Suprapubic skin (tissue), 4 donors: ENCODE measurements around the gene OR1L6. TPM values are rescaled to one million over a fixed set of nuclear protein-coding genes. Genes with fewer than 3 reads are reported as not detected.

Experiments used
- DNase-seq, 2 donors: peaks; one replicate each; pipeline ENCODE4 v3.0.0-alpha.2; 2019; ENCODE audit warnings: low spot score in 2 of 2
- H3K27ac ChIP-seq: fragments of 200-600 bp; sonication (generic); one replicate; pipeline ENCODE4 v1.5.1; 2019
- H3K27me3 ChIP-seq: fragments of 200-600 bp; sonication (generic); one replicate; pipeline ENCODE4 v1.5.1; 2019
- H3K36me3 ChIP-seq: fragments of 200-600 bp; sonication (generic); one replicate; pipeline ENCODE4 v1.5.1; 2019
- H3K4me1 ChIP-seq: fragments of 200-600 bp; sonication (generic); one replicate; pipeline ENCODE4 v1.5.1; 2019
- H3K4me3 ChIP-seq: fragments of 200-600 bp; sonication (generic); one replicate; pipeline ENCODE4 v1.5.1; 2019; ENCODE audit warnings: mild to moderate bottlenecking
- H3K9me3 ChIP-seq: fragments of 200-600 bp; sonication (generic); one replicate; pipeline ENCODE4 v1.5.1; 2019
- EP300 ChIP-seq: sonication (generic); formaldehyde crosslinking; IDR thresholded peaks from one replicate; pipeline ENCODE4 v1.6.1; 2017; ENCODE audit warnings: antibody characterized with exemption
- POLR2A ChIP-seq, 2 donors: fragments of 450-650 bp; IDR thresholded peaks; one replicate each; pipeline ENCODE4 v1.6.1; 2017; ENCODE audit warnings: antibody characterized with exemption in 2 of 2, mild to moderate bottlenecking in 2 of 2, moderate library complexity in 2 of 2
- POLR2AphosphoS5 ChIP-seq, 3 donors: sonication (generic); formaldehyde crosslinking; IDR thresholded peaks; one replicate each; pipeline ENCODE4 v1.6.1; 2017; ENCODE audit warnings: antibody characterized with exemption in 3 of 3
- WGBS: methylation state at CpG from one replicate; pipeline ENCODE4 v1.1.5; 2018; 5-methylcytosine and 5-hydroxymethylcytosine counted together
- total RNA-seq, 4 donors: library from RNA; depleted of rRNA; stranded (reverse); fragments of >200 nt; gene quantifications; one replicate each; pipeline ENCODE4 v1.1.0, GENCODE V29; 2016
- TF ChIP-seq, protein P1 (sequence below), 2 donors: fragments of 200-600 bp in 1 of 2; fragments of 450-650 bp in 1 of 2; sonication (generic) in 1 of 2; IDR thresholded peaks; one replicate each; pipeline ENCODE4 v1.5.1; 2016 to 2019; ENCODE audit warnings: antibody characterized with exemption in 2 of 2, mild to moderate bottlenecking in 1 of 2, moderate library complexity in 1 of 2

OR1L6 gene
- total RNA-seq, 4 donors from 2014 or later = not detected

DNA sequence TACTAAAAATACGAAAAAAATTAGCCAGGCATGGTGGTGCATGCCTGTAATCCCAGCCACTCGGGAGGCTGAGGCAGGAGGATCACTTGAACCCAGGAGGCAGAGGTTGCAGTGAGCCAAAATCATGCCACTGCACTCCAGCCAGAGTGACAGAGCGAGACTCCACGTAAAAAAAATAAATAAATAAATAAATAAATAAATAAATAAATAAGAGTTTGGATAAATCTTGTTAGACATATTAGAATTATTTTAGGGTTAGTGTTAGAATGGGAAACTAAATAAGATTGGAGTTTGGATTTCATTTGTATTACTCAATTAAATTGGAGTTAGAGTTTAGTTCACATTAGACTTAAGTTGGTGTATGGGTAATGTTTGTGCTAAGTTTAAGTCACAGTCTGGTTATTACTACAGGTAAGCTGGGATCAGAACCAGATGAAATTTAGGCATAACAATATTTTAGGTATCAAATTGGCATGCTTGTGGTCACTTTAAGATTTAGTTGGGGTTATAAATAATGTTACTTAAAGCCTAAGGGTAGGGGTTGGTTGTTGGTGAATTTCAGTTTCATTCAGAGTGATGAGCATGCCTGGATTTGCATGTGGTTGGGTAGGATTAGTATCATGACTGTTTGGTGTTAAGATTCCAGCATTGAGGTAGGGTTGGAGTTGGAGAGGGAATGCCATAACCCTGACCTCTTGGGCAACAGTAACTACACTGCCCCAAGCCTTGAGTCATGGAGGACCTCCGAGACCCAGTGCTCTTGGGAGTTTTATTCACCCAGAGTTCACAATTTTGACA, 50.0 kb downstream of the OR1L6 start:
- H3K27me3 ChIP-seq = no peaks in the 10 kb centered on the region
- H3K9me3 ChIP-seq = no peaks in the 10 kb centered on the region
- no peak overlapping the region for H3K4me3 ChIP-seq
- TF ChIP-seq EP300 (no peak), POLR2AphosphoS5 (IDR thresholded peaks at IDR 0.05) (no peak), POLR2A (IDR thresholded peaks at IDR 0.05) (no peak)
- TF ChIP-seq, protein P1, sequence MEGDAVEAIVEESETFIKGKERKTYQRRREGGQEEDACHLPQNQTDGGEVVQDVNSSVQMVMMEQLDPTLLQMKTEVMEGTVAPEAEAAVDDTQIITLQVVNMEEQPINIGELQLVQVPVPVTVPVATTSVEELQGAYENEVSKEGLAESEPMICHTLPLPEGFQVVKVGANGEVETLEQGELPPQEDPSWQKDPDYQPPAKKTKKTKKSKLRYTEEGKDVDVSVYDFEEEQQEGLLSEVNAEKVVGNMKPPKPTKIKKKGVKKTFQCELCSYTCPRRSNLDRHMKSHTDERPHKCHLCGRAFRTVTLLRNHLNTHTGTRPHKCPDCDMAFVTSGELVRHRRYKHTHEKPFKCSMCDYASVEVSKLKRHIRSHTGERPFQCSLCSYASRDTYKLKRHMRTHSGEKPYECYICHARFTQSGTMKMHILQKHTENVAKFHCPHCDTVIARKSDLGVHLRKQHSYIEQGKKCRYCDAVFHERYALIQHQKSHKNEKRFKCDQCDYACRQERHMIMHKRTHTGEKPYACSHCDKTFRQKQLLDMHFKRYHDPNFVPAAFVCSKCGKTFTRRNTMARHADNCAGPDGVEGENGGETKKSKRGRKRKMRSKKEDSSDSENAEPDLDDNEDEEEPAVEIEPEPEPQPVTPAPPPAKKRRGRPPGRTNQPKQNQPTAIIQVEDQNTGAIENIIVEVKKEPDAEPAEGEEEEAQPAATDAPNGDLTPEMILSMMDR (IDR thresholded peaks at IDR 0.05) = no peak
- WGBS = 92% methylated on average over 5 of the region's 5 CpGs
- H3K36me3 ChIP-seq = no peaks in the 10 kb centered on the region
- no peaks in the 10 kb centered on the region for H3K4me1 ChIP-seq
- no peak overlapping the region for H3K27ac ChIP-seq
- no peak for DNase-seq

DNA sequence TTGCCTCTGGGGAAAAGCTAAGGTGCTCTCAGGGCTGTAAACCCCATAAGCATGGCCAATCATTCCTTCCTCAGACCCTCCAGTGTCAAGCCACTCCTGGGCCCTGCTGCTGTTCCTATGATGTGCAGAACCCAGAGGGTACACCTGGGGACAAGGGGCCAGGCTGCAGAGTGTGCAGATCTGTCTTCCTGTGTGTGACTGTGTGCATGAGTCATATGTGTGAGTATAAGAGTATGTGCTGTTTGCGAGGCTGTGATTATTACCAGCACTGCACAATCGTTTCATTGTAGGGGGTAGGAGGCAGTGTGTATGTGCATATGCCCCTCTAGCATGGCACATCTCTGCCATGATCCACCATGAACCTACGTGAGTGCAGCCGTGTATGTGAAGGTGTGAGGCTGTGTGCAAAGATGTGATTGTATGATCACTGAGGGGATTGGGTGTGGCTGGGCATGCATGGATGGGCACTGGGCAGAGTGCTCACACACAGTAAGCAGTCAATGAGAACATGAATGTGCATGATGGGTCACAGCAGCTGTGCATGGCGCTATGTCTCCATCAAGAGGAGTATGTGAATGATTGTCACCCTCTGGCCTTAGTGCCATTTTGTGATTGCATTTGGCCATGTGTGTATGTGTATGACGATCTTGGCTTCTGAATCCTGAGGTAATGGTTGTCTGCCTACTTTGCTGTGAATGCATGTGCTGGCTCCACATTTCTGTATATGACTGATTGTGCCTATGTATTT, 55.4 kb downstream of the OR1L6 start:
- WGBS = 79% methylated on average over 4 of the region's 6 CpGs
- H3K4me3 ChIP-seq = no peak overlapping the region
- no peak for DNase-seq
- H3K4me1 ChIP-seq = no peaks in the 10 kb centered on the region
- no peak overlapping the region for H3K27ac ChIP-seq
- no peak for TF ChIP-seq EP300
- no peak for TF ChIP-seq POLR2AphosphoS5 (IDR thresholded peaks at IDR 0.05)
- TF ChIP-seq, protein P1 (IDR thresholded peaks at IDR 0.05) = no peak
- no peak for TF ChIP-seq POLR2A (IDR thresholded peaks at IDR 0.05)
- H3K36me3 ChIP-seq = no peaks in the 10 kb centered on the region
- H3K27me3 ChIP-seq = no peaks in the 10 kb centered on the region
- no peaks in the 10 kb centered on the region for H3K9me3 ChIP-seq

Other genes starting within 250 kb of the OR1L6 start
- not detected for gene OR1J2, start 231.5 kb upstream of the OR1L6 start, total RNA-seq
- not detected for gene OR1J4, start 223.2 kb upstream of the OR1L6 start, total RNA-seq
- not detected for gene OR1N1, start 215.0 kb upstream of the OR1L6 start, total RNA-seq
- gene OR1N2, start 189.2 kb upstream of the OR1L6 start, total RNA-seq = not detected
- gene OR1L8, start 158.9 kb upstream of the OR1L6 start, total RNA-seq = not detected
- gene OR1Q1, start 127.6 kb upstream of the OR1L6 start, total RNA-seq = not detected
- 1 to 10 TPM in 1 of 4 donors, not detected in 3; 2.6 TPM for gene OR1B1, start 84.7 kb upstream of the OR1L6 start, total RNA-seq
- not detected for gene OR1L1, start 80.6 kb upstream of the OR1L6 start, total RNA-seq
- gene OR1L3, start 67.2 kb upstream of the OR1L6 start, total RNA-seq = not detected
- not detected for gene OR1L4, start 18.3 kb upstream of the OR1L6 start, total RNA-seq
- not detected for gene OR5C1, start 46.6 kb downstream of the OR1L6 start, total RNA-seq
- not detected for gene OR1K1, start 57.8 kb downstream of the OR1L6 start, total RNA-seq
- 10 to 100 TPM; 13.8 to 21.7 (median 18.1) TPM for gene PDCL, start 86.3 kb downstream of the OR1L6 start, total RNA-seq
- gene RC3H2, start 163.1 kb downstream of the OR1L6 start, total RNA-seq = 10 to 100 TPM; 24.2 to 59.2 (median 28.6) TPM
- 1 to 10 TPM; 3.9 to 8.7 (median 6.0) TPM for gene ZBTB6, start 171.0 kb downstream of the OR1L6 start, total RNA-seq
- gene ZBTB26, start 189.2 kb downstream of the OR1L6 start, total RNA-seq = 1 to 10 TPM; 3.7 to 6.4 (median 4.8) TPM
- 100 to 1,000 TPM in 1 of 4 donors, 10 to 100 TPM in 3; 31.4 to 115 (median 64.4) TPM for gene RABGAP1, start 198.7 kb downstream of the OR1L6 start, total RNA-seq